GM12878 (cell line): Measurements from ENCODE around the gene CHST8.

Experiments used
- BRCA1 ChIP-seq: IDR thresholded peaks from 2 replicates; pipeline ENCODE4 v1.6.1; 2011; ENCODE audit warnings: low read depth, low read length, improper control_type of control experiment
- CTCF ChIP-seq, 3 experiments: IDR thresholded peaks in 2 of 3; conservative IDR thresholded peaks in 1 of 3; 2 replicates each; pipeline ENCODE4 v1.5.1; 2011; ENCODE audit warnings: low read depth in 3 of 3, low read length in 3 of 3, mild to moderate bottlenecking in 3 of 3, control low read depth in 2 of 3, moderate library complexity in 2 of 3, inconsistent platforms in 1 of 3, mixed read lengths in 1 of 3; ENCODE audit not compliant: control insufficient read depth in 2 of 3, insufficient read depth in 1 of 3; ENCODE audit errors: extremely low read depth in 1 of 3
- POLR2A ChIP-seq: IDR thresholded peaks from 2 replicates; pipeline ENCODE4 v1.6.1; 2011; ENCODE audit warnings: low read depth, mild to moderate bottlenecking, low read length
- SPI1 ChIP-seq: IDR thresholded peaks from 2 replicates; pipeline ENCODE4 v1.6.1; 2011; ENCODE audit warnings: low read depth, mild to moderate bottlenecking, low read length, moderate library complexity, borderline replicate concordance; ENCODE audit not compliant: insufficient read depth
- TAF1 ChIP-seq: IDR thresholded peaks from 2 replicates; pipeline ENCODE4 v1.6.1; 2011; ENCODE audit warnings: mild to moderate bottlenecking, low read depth, low read length, borderline replicate concordance

DNA sequence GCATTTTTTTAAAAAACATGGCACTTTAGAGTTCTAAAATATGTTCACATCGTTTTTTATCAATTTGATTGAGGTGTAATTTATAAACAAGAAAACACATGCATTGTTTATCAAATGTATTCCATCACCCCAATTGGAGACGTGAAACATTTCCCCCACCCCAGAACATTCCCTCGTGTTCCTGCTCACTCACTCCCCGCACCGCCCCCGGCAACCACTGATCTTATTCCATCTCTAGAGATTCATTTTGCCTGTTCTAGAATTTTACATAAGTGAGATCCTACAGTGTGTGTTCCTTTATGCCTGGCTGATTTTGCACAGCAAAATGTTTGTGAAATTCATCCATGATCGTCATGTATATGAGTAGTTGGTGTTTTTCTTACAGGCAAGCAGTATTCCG, 124.4 kb downstream of the CHST8 start:
- TF ChIP-seq SPI1, result no peak
- no peak for TF ChIP-seq POLR2A
- no peak for TF ChIP-seq BRCA1
- TF ChIP-seq CTCF (IDR thresholded peaks at IDR 0.05 in 2 of 3, conservative IDR thresholded peaks at IDR 0.05 in 1 of 3; ENCODE audit: control insufficient read depth in 2 of 3, extremely low read depth in 1 of 3, insufficient read depth in 1 of 3, low read depth in 3 of 3, low read length in 3 of 3), result no peak
- no peak for TF ChIP-seq TAF1
